T-helper 17 cell (primary cell): ENCODE measurements around the gene TSEN54. TPM values are rescaled to one million over a fixed set of nuclear protein-coding genes. Genes with fewer than 3 reads are reported as not detected.
"Not testable (repeated sequence)": the region's sequence is repeated elsewhere in the genome, so short reads cannot be mapped to it uniquely, and the experiment has no call there.

Source experiments
- ATAC-seq: fragments of 150-1000 bp; cut with Tn5 transposase; 2 replicates; pipeline ENCODE4 v1.10.0; 2021; ENCODE audit warnings: mild to moderate bottlenecking, moderate library complexity
- DNase-seq, 3 donors: peaks; one replicate each; pipeline versions ENCODE4 v3.0.0 to v3.0.0-alpha.2; 2020 to 2021
- H3K9me3 ChIP-seq: one replicate; pipeline ENCODE4 v1.7.0; 2013; ENCODE audit warnings: low read length, mild to moderate bottlenecking; ENCODE audit not compliant: control insufficient read depth, poor library complexity, severe bottlenecking
- H3K27ac Mint-ChIP-seq: one replicate; pipeline ENCODE4 v1.8.0; 2022; ENCODE audit warnings: mild to moderate bottlenecking, moderate library complexity, mixed read lengths
- H3K27me3 Mint-ChIP-seq: one replicate; pipeline ENCODE4 v1.8.0; 2022; ENCODE audit warnings: mixed read lengths
- H3K36me3 Mint-ChIP-seq: one replicate; pipeline ENCODE4 v1.8.0; 2022; ENCODE audit warnings: low read depth, mixed read lengths
- H3K4me1 Mint-ChIP-seq: one replicate; pipeline ENCODE4 v1.8.0; 2022; ENCODE audit warnings: mild to moderate bottlenecking, mixed read lengths
- H3K4me3 Mint-ChIP-seq: one replicate; pipeline ENCODE4 v1.8.0; 2022; ENCODE audit warnings: mild to moderate bottlenecking, moderate library complexity, mixed read lengths
- total RNA-seq, 4 donors: library from RNA in 2 of 4; stranded (reverse) in 2 of 4; gene quantifications; one replicate each; pipeline ENCODE4 v1.2.3 and lab custom pipeline; 2022 to 2026

TSEN54 gene
- total RNA-seq, 2 donors from 2014 or later: 49.7 to 56.5 TPM

DNA sequence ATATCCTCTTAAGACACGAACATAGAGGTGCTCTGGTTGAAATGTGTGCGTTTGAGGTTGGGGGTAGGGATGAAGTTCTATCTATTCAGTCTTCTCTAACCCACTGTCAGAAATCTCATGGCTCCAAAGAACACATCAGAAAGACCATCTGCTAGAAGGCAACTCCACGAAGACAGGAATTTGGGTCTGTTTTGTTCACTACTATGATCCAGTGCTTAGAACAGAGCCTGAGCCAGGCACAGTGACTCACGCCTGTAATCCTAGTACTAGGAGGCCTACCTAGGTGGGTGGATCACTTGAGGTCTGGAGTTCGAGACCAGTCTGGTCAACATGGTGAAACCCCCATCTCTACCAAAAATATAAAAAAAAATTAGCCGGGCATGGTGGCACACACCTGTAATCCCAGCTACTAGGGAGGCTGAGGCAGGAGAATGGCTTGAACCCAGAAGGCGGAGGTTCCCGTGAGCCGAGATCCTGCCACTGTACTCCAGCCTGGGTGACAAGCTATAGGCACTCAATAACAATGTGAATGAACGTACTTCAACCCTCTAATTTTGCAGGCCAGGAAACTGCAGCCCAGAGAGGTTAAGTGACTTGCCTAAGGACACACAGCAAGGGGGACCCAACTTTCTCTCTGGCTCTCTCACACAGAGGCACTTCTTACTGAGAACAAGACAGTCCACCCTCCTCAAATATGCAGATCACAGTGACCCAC, 3.2 kb upstream of the TSEN54 start:
- H3K36me3 Mint-ChIP-seq: no peaks in the 10 kb centered on the region
- no peaks in the 10 kb centered on the region for H3K27me3 Mint-ChIP-seq
- H3K27ac Mint-ChIP-seq: no peak overlapping the region
- no peak for DNase-seq
- H3K4me3 Mint-ChIP-seq: no peak overlapping the region
- H3K4me1 Mint-ChIP-seq: peaks cover 13% of the 10 kb centered on the region
- no peaks in the 10 kb centered on the region for H3K9me3 ChIP-seq
- ATAC-seq: no peak

DNA sequence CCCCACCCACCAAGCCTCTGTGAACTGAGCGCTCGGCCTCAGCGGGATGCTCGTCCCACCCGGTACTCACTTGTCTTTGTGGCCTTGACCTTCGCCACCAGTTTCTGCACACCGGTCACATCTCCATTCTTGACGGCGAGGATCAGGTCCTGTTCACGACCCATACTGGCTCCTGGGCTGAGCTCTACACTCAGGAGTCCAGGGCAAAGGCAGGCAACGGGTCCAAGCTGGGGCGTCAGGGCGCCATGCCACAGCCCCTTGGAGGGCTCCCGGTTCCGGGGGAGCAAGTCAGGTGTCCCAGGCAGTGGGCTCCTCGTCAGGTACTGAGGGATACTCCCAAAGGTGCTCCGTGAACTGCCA, 2.7 kb upstream of the TSEN54 start:
- Mint-ChIP-seq H3K36me3 (peaks cover 2% of the 10 kb centered on the region), H3K4me3 (no peak overlapping the region), H3K27me3 (no peaks in the 10 kb centered on the region), H3K4me1 (peaks cover 19% of the 10 kb centered on the region), H3K27ac (no peak overlapping the region)
- ATAC-seq (no peak), DNase-seq (no peak)
- no peaks in the 10 kb centered on the region for H3K9me3 ChIP-seq

DNA sequence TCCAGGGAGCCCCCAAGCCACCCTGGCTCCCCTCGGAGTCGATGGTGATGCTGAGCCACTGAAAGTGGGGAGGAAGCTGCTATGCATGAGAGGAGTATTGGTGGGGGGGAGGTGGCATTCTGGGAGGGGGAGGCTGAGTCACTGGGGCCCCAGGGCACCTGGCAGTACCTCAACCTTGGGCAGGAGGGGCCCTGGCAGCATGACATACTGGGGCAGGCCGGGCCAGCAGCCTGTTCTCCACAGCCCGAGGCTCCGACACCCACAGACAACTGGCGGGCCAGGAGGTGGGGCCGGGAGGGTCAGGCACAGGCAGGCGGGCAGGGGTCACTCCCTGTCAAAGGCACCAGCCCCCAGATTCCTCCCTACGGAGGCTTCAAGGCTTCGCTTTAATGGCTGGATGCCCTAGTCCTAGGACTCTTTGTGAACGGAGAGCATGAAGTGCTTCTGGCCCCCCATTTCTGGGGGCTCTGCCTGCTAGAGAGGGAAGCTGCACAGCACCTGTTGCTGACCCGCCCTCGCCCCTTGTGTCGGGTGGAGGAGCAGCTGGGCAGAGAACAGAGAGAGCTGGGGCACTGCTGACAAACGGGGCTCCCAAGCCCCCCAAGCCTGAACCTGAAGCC, 1.9 kb upstream of the TSEN54 start:
- peak overlapping the region; percentile 61 for H3K4me3 Mint-ChIP-seq
- ATAC-seq: no peak
- no peak overlapping the region for H3K27ac Mint-ChIP-seq
- H3K27me3 Mint-ChIP-seq: no peaks in the 10 kb centered on the region
- H3K36me3 Mint-ChIP-seq: peaks cover 2% of the 10 kb centered on the region
- no peak for DNase-seq
- peaks cover 20% of the 10 kb centered on the region for H3K4me1 Mint-ChIP-seq
- no peaks in the 10 kb centered on the region for H3K9me3 ChIP-seq

DNA sequence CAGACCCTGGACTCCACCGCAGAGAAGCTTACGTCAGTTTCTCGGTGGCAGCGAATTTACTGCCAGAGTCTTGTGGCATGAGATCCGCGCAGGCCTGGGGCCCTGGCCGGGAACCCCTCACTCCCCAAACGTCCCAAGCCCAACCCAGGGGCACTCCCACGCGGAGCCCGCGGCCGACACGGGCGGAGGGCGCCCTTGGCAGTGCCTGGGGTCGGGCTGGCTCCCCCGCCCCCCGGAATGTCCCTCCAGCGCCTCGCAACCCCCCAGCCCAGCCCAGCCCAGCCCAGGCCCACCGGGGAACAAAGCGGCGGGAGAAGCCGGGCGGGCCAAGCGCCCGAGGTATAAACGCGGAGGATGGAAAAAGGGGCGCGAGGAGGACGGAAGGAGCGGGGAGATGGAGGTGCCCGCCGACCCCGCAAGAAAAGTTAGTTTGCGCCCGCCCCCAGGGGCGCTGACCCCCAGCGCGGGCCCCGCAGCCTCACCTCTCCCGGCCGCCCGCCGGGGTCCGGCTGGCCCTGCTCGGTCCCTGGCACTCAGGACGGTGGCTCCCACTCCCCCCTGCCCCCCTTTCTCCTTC, 1.3 kb upstream of the TSEN54 start:
- Mint-ChIP-seq H3K27ac (no peak overlapping the region), H3K4me1 (peaks cover 17% of the 10 kb centered on the region), H3K4me3 (peak overlapping the region; percentile 85), H3K36me3 (peaks cover 5% of the 10 kb centered on the region), H3K27me3 (no peaks in the 10 kb centered on the region)
- DNase-seq (no peak), ATAC-seq (no peak)
- no peaks in the 10 kb centered on the region for H3K9me3 ChIP-seq

DNA sequence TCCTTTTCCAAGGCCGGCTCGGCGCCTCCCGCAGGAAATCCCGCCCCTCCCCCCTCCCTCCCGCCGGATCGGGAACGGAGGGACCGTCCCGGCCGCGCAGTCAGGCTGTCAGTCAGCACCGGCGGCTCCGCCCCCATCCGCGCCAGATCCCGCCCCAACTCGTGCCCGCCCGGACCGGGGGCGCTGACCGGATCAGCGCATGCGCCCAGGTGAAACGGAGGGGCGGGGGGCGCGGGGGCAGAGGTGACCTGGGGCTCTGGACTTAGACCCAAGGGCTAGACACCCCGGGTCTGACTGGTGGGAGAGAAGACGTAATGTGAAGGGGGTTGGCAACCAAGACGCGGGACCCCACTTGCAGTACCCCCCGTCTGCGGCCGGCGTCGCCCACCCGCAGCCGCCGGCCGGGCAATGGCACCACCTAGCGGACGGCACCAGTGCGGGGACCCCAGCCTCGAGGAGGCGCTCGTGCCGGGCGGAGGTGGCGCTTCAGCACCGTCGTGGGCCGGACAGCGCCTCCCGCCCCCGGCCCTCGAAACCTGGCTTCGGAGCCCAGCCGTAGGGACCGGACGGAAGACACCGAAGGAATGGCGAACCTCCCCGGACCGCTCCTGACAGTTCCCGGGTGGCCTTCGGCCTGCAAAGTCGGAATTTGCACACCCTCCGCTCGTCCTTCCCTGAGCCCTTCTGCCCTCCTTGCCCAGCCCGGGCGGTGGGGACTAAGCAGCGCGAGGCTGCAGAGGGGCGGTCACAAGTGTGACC, 653 bp upstream of the TSEN54 start, which contains the start of gene CASKIN2:
Gene CASKIN2, minus strand, starts transcription at position 42 of the 759 bp plus-strand sequence. CDS start 1,733 bp downstream, outside the sequence.
- Mint-ChIP-seq H3K27ac (no peak within 1 kb of the TSS), H3K4me1 (peaks cover 17% of the 10 kb centered on the region), H3K36me3 (peaks cover 5% of the 10 kb centered on the region), H3K4me3 (peak within 1 kb of the TSS; percentile 85), H3K27me3 (no peaks in the 10 kb centered on the region)
- H3K9me3 ChIP-seq: no peaks in the 10 kb centered on the region
- ATAC-seq (peak; percentile 66), DNase-seq (peak; percentile 66 to 68 (median 66))

DNA sequence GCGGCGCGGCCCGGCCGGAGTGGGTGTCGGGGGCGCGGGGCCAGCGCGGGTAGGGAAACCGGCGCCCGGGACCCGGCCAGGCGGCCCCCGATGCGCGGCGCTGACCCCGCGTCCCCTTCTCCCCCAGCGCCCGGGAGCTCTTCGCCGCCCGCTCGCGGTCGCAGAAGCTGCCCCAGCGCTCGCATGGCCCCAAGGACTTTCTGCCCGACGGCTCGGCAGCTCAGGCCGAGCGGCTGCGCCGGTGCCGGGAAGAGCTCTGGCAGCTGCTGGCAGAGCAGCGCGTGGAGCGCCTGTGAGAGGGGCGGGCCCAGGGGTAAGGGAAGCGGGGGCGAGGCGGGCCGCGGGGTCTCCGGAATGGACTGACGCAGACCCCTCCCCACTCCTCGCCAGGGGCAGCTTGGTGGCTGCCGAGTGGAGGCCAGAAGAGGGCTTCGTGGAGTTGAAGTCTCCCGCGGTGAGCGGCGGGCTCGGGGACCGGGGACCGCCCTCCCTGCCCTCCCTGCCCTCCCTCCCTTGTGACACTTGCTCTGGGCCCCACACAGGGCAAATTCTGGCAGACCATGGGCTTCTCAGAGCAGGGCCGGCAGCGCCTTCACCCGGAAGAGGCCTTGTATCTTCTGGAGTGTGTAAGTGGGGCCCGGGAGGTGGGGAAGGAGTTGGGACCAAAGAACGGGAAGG, 430 bp downstream of the TSEN54 start:
- no peaks in the 10 kb centered on the region for H3K9me3 ChIP-seq
- ATAC-seq (peak; percentile 6), DNase-seq (peak in 2 of 3 donors; percentile 24 to 29)
- peak overlapping the region; percentile 96 for H3K27ac Mint-ChIP-seq
- H3K4me1 Mint-ChIP-seq: peaks cover 17% of the 10 kb centered on the region
- H3K36me3 Mint-ChIP-seq: peaks cover 5% of the 10 kb centered on the region
- no peaks in the 10 kb centered on the region for H3K27me3 Mint-ChIP-seq
- H3K4me3 Mint-ChIP-seq: peak overlapping the region; percentile 90

DNA sequence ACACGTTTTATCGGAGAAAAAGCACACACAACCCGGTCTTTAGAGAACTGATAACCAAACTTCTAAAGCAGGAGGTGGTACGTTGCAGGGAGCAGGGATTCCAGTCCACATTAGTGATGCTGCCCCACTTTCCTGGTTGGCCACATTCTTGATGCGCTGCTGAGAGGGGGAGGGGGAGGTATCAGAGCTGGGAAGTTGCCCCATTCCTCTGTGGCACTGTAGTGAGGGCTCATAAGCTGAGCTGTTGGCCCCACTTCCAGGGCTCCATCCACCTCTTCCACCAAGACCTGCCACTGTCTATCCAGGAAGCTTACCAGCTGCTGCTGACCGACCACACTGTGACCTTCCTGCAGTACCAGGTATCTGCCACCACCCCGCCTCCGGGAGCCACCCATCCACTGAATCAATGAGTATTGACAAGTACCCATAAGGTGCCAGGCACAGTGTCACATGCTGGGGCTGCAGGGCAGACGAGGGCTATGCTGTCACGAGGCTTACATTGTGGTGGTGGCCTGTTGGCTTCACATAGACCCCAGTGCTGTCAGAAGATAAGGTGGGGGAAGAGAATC, 1.1 kb downstream of the TSEN54 start:
- no peak for ATAC-seq
- H3K4me3 Mint-ChIP-seq: peak overlapping the region; percentile 90
- peaks cover 5% of the 10 kb centered on the region for H3K36me3 Mint-ChIP-seq
- no peaks in the 10 kb centered on the region for H3K27me3 Mint-ChIP-seq
- no peak for DNase-seq
- peaks cover 17% of the 10 kb centered on the region for H3K4me1 Mint-ChIP-seq
- no peaks in the 10 kb centered on the region for H3K9me3 ChIP-seq
- peak overlapping the region; percentile 96 for H3K27ac Mint-ChIP-seq

DNA sequence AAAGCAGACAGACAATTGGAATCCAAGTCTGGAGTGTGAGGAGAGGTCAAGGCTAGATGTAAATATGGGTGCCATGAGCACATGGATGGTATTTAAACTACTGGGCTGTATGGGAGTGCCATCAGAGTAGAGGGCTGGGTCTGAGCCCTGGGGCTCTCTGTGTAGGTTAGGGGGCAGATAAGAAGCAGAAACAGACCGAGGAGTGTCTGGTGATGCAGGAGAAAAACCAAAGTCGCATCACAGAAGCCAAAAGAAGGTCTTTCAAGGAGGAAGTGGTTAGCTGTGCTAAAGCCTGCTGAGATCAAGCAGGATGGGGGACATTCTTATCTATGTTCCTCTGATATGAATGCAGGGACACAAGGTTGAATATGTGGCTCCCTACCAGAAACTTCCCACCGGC, 1.9 kb downstream of the TSEN54 start:
- H3K9me3 ChIP-seq: no peaks in the 10 kb centered on the region
- no peaks in the 10 kb centered on the region for H3K27me3 Mint-ChIP-seq
- H3K4me3 Mint-ChIP-seq: peak overlapping the region; percentile 90
- H3K4me1 Mint-ChIP-seq: peaks cover 17% of the 10 kb centered on the region
- peak overlapping the region; percentile 96 for H3K27ac Mint-ChIP-seq
- peak; percentile 62 for ATAC-seq
- no peak for DNase-seq
- H3K36me3 Mint-ChIP-seq: peaks cover 5% of the 10 kb centered on the region

DNA sequence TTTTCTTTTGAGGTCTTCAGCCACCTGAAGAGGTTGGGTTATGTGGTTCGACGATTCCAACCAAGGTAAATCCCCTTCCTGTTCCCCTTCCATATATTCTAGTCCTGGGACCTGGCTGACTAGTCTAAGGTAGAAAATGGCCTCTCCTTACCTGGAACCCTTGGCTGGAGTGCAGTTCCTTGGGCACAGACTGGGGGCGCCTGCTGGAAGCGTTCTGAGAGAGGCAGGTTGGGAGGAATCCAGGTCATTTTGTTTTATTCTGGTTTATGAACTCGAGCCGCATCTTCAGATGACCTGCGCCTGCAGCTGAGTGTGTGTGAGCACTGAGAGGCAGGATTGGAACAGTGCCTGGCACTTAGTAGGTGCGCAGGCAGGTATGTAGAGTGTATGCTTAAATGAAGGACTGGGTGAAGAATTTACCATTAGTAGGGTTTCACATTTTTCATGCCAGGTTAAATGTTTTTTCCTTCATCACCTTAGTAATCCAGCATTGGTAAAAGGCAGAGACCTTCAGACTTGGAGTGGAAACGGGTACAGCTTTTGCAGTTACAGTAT, 2.7 kb downstream of the TSEN54 start:
- Mint-ChIP-seq H3K36me3 (peaks cover 5% of the 10 kb centered on the region), H3K4me3 (no peak overlapping the region), H3K27me3 (no peaks in the 10 kb centered on the region), H3K27ac (peak overlapping the region; percentile 96), H3K4me1 (peaks cover 18% of the 10 kb centered on the region)
- no peaks in the 10 kb centered on the region for H3K9me3 ChIP-seq
- DNase-seq (no peak), ATAC-seq (no peak)

DNA sequence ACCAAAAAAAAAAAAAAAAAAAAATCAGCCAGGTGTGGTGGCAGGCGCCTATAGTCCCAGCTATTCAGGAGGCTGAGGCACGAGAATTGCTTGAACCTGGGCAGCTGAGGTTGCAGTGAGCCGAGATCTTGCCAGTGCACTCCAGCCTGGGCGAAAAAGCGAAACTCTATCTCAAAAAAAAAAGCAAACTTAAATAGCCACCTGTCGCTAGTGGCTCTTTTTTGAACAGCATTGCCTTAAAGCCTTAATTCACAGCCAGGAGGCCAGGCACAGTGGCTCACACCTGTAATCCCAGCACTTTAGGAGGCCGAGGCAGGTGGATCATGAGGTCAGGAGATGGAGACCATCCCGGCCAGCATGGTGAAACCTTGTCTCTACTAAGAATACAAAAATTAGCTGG, 4.1 kb downstream of the TSEN54 start:
- ATAC-seq, H3K27me3 Mint-ChIP-seq, H3K4me3 Mint-ChIP-seq, H3K27ac Mint-ChIP-seq, DNase-seq, H3K36me3 Mint-ChIP-seq, H3K9me3 ChIP-seq: not testable (repeated sequence)
- H3K4me1 Mint-ChIP-seq: peaks cover 22% of the 10 kb centered on the region

DNA sequence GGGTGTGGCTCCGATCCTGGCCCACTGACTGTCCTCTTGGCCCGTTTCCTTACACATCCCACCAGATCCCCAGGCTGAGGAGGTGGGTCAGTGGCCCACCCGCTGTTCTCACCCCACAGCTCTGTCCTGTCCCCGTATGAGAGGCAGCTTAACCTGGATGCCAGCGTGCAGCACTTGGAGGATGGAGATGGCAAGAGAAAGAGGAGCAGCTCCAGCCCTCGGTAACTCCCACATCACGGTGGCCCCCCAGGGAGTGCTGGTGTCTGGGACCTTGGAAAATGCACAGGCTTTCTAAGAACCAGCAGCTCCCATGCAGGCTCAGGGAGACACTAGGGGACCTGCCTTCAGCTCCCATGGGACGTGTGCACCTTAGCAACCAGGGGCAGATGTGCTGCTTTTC, 5.0 kb downstream of the TSEN54 start:
- ATAC-seq (no peak), DNase-seq (no peak)
- no peak overlapping the region for H3K4me3 Mint-ChIP-seq
- H3K9me3 ChIP-seq: no peaks in the 10 kb centered on the region
- no peaks in the 10 kb centered on the region for H3K27me3 Mint-ChIP-seq
- peaks cover 5% of the 10 kb centered on the region for H3K36me3 Mint-ChIP-seq
- no peak overlapping the region for H3K27ac Mint-ChIP-seq
- H3K4me1 Mint-ChIP-seq: peaks cover 23% of the 10 kb centered on the region

DNA sequence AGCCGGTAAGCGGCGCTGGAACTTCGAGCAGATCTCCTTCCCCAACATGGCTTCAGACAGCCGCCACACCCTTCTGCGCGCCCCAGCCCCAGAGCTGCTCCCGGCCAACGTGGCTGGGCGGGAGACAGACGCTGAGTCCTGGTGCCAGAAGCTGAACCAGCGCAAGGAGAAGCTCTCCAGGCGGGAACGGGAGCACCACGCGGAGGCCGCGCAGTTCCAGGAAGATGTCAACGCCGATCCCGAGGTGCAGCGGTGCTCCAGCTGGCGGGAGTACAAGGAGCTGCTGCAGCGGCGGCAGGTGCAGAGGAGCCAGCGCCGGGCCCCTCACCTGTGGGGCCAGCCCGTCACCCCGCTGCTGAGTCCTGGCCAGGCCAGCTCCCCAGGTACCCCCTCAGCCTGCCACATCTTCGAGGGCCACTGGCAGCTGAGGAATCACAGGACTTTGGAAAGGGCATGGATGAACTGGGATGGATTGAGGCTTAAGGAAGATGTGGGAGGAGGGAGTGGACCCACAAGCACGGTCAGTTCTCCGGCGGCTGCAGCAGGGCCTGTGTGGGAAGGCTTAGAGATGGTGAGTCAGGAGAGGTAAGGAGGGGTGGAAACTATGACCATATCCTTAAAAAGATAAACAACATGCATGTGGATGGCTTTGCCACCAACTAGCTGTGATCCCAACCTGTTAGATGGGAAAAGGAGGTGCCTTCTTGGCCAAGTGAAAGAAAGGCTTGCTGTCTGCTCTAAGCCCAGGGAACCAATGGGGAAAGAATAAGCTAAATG, 5.8 kb downstream of the TSEN54 start:
- Mint-ChIP-seq H3K4me3 (no peak overlapping the region), H3K36me3 (peaks cover 5% of the 10 kb centered on the region), H3K27me3 (no peaks in the 10 kb centered on the region), H3K4me1 (peaks cover 27% of the 10 kb centered on the region), H3K27ac (no peak overlapping the region)
- H3K9me3 ChIP-seq: no peaks in the 10 kb centered on the region
- DNase-seq (no peak), ATAC-seq (no peak)
